Thoracic aorta (tissue), 2 donors: ENCODE results near the gene STIL. TPM values are rescaled to one million over a fixed set of nuclear protein-coding genes. Genes with fewer than 3 reads are reported as not detected.

ENCODE experiments used
- ATAC-seq: fragments of 150-250 bp; one replicate; pipeline ENCODE4 v1.8.0; 2017; ENCODE audit warnings: low read depth; ENCODE audit not compliant: insufficient number of reproducible peaks, low FRiP score
- DNase-seq: peaks from one replicate; pipeline ENCODE4 v3.0.0-alpha.2; 2020; ENCODE audit warnings: low spot score
- H3K27ac ChIP-seq, 2 donors: fragments of 200-600 bp; sonication (generic); 1 replicate in 1 of 2; 2 replicates in 1 of 2; pipeline ENCODE4 v1.5.1; 2016; ENCODE audit warnings: mild to moderate bottlenecking in 2 of 2, moderate library complexity in 2 of 2
- H3K27me3 ChIP-seq: fragments of 200-600 bp; sonication (generic); replicated peaks from 2 replicates; pipeline ENCODE4 v1.6.0; 2016; ENCODE audit warnings: mild to moderate bottlenecking; ENCODE audit not compliant: insufficient read depth
- H3K36me3 ChIP-seq: fragments of 200-600 bp; sonication (generic); one replicate; pipeline ENCODE4 v1.5.1; 2016
- H3K4me1 ChIP-seq, 2 donors: fragments of 200-600 bp; sonication (generic); 1 replicate in 1 of 2; 2 replicates in 1 of 2; pipeline versions ENCODE4 v1.5.1 to v1.6.0; 2016; ENCODE audit warnings: low read depth in 2 of 2, mild to moderate bottlenecking in 1 of 2; ENCODE audit not compliant: control insufficient read depth in 1 of 2
- H3K4me3 ChIP-seq: fragments of 200-600 bp; sonication (generic); 2 replicates; pipeline ENCODE4 v1.5.1; 2016; ENCODE audit warnings: mild to moderate bottlenecking
- H3K9me3 ChIP-seq: fragments of 200-600 bp; sonication (generic); 2 replicates; pipeline ENCODE4 v1.5.1; 2016
- CTCF ChIP-seq: fragments of 200-600 bp; sonication (generic); IDR thresholded peaks from one replicate; pipeline ENCODE4 v1.5.1; 2019; ENCODE audit warnings: antibody characterized with exemption
- total RNA-seq, 2 donors: library from RNA; depleted of rRNA; stranded (reverse); fragments of >200 nt; gene quantifications; one replicate each; pipeline versions ENCODE4 v1.1.0 to v1.2.3, GENCODE V29; 2016

The STIL gene
- total RNA-seq, 2 donors from 2014 or later, result 1.1 to 2.2 TPM

GRCh38 chr1:47216278-47217059 is 97.5 kb downstream of the STIL start:
- Histone ChIP-seq H3K4me1 (no peaks in the 10 kb centered on the region), H3K27me3 (no peaks in the 10 kb centered on the region), H3K27ac (no peak overlapping the region), H3K4me3 (no peak overlapping the region), H3K36me3 (no peaks in the 10 kb centered on the region), H3K9me3 (no peaks in the 10 kb centered on the region)
- no peak for ATAC-seq
- DNase-seq, result no peak
- TF ChIP-seq CTCF, result no peak

- H3K9me3 ChIP-seq, result no peaks in the 10 kb centered on the region
- H3K36me3 ChIP-seq, result no peaks in the 10 kb centered on the region
- DNase-seq (no peak), ATAC-seq (no peak)
- TF ChIP-seq CTCF, result no peak
- no peaks in the 10 kb centered on the region for H3K27me3 ChIP-seq
- no peak overlapping the region for H3K27ac ChIP-seq
- no peaks in the 10 kb centered on the region for H3K4me1 ChIP-seq
- no peak overlapping the region for H3K4me3 ChIP-seq
Observed at GRCh38 chr1:47215713-47216112, 98.2 kb downstream of the STIL start.

- no peaks in the 10 kb centered on the region for H3K4me1 ChIP-seq
- H3K27ac ChIP-seq, result no peak overlapping the region
- no peaks in the 10 kb centered on the region for H3K27me3 ChIP-seq
- H3K9me3 ChIP-seq, result no peaks in the 10 kb centered on the region
- H3K36me3 ChIP-seq, result no peaks in the 10 kb centered on the region
- H3K4me3 ChIP-seq, result no peak overlapping the region
- DNase-seq, result no peak
- TF ChIP-seq CTCF, result no peak
- ATAC-seq, result no peak
Observed at GRCh38 chr1:47214549-47214948, 99.4 kb downstream of the STIL start.

GRCh38 chr1:47213230-47213963 is 100.5 kb downstream of the STIL start:
- ATAC-seq (no peak), DNase-seq (no peak)
- H3K4me3 ChIP-seq, result no peak overlapping the region
- no peaks in the 10 kb centered on the region for H3K27me3 ChIP-seq
- no peaks in the 10 kb centered on the region for H3K9me3 ChIP-seq
- no peak overlapping the region for H3K27ac ChIP-seq
- no peak for TF ChIP-seq CTCF
- H3K4me1 ChIP-seq, result no peaks in the 10 kb centered on the region
- no peaks in the 10 kb centered on the region for H3K36me3 ChIP-seq

- Histone ChIP-seq H3K27ac (no peak overlapping the region), H3K4me1 (no peaks in the 10 kb centered on the region), H3K27me3 (no peaks in the 10 kb centered on the region), H3K9me3 (no peaks in the 10 kb centered on the region), H3K36me3 (no peaks in the 10 kb centered on the region), H3K4me3 (no peak overlapping the region)
- DNase-seq (no peak), ATAC-seq (no peak)
- no peak for TF ChIP-seq CTCF
Observed at GRCh38 chr1:47212636-47213229, 101.2 kb downstream of the STIL start.
